CD4-positive, alpha-beta memory T cell (primary cell): ENCODE results near the gene ARHGAP19. TPM values are rescaled to one million over a fixed set of nuclear protein-coding genes. Genes with fewer than 3 reads are reported as not detected.

Experiments used
- CTCF ChIA-PET: fragments of 350-600 bp; sonication (Branson Sonifier 250); formaldehyde crosslinking; loops from one replicate; lab custom pipeline; 2021; ENCODE audit warnings: inconsistent platforms; ENCODE audit not compliant: partially characterized antibody; lab: Charles Lee
- POLR2A ChIA-PET: fragments of 350-600 bp; sonication (Branson Sonifier 250); formaldehyde crosslinking; loops from one replicate; lab custom pipeline; 2021; ENCODE audit not compliant: partially characterized antibody; lab: Charles Lee
- DNase-seq, 5 donors: peaks; one replicate each; pipeline versions ENCODE4 v3.0.0 to v3.0.0-alpha.2; 2020 to 2022; ENCODE audit warnings: mixed read lengths in 1 of 5
- H3K27ac ChIP-seq: one replicate; pipeline ENCODE4 v1.7.0; 2013; ENCODE audit warnings: low read depth, low read length
- H3K27me3 ChIP-seq: 2 replicates; pipeline ENCODE4 v1.7.0; 2013; ENCODE audit warnings: mild to moderate bottlenecking, low read length, moderate library complexity; ENCODE audit not compliant: insufficient read depth
- H3K36me3 ChIP-seq: 2 replicates; pipeline ENCODE4 v1.7.0; 2013; ENCODE audit warnings: mild to moderate bottlenecking, low read length, moderate library complexity; ENCODE audit not compliant: insufficient read depth
- H3K4me1 ChIP-seq: 2 replicates; pipeline ENCODE4 v1.7.0; 2013; ENCODE audit warnings: mild to moderate bottlenecking, low read length, moderate library complexity; ENCODE audit not compliant: insufficient read depth
- H3K4me3 ChIP-seq, 2 donors: one replicate each; pipeline ENCODE4 v1.7.0; 2013; ENCODE audit warnings: low read length in 2 of 2, mild to moderate bottlenecking in 1 of 2
- H3K9me3 ChIP-seq, 2 donors: one replicate each; pipeline ENCODE4 v1.7.0; 2013; ENCODE audit warnings: low read length in 2 of 2, control low read depth in 1 of 2; ENCODE audit not compliant: control insufficient read depth in 1 of 2
- H3K27ac Mint-ChIP-seq, 7 donors: one replicate each; pipeline ENCODE4 v1.8.0; 2020 to 2021; ENCODE audit warnings: mixed read lengths in 7 of 7, mild to moderate bottlenecking in 6 of 7, inconsistent platforms in 3 of 7, moderate library complexity in 3 of 7
- H3K27me3 Mint-ChIP-seq, 2 donors: one replicate each; pipeline ENCODE4 v1.8.0; 2020 to 2021; ENCODE audit warnings: mixed read lengths in 2 of 2
- H3K36me3 Mint-ChIP-seq, 2 donors: one replicate each; pipeline ENCODE4 v1.8.0; 2020 to 2021; ENCODE audit warnings: mixed read lengths in 2 of 2, inconsistent platforms in 1 of 2, mild to moderate bottlenecking in 1 of 2
- H3K4me1 Mint-ChIP-seq, 4 donors: one replicate each; pipeline ENCODE4 v1.8.0; 2020 to 2021; ENCODE audit warnings: mixed read lengths in 4 of 4, mild to moderate bottlenecking in 1 of 4
- H3K4me3 Mint-ChIP-seq, 8 donors: one replicate each; pipeline ENCODE4 v1.8.0; 2020 to 2021; ENCODE audit warnings: mixed read lengths in 8 of 8, mild to moderate bottlenecking in 7 of 8, moderate library complexity in 6 of 8, inconsistent platforms in 3 of 8
- H3K9me3 Mint-ChIP-seq, 8 donors: one replicate each; pipeline ENCODE4 v1.8.0; 2020 to 2021; ENCODE audit warnings: mixed read lengths in 8 of 8, mild to moderate bottlenecking in 5 of 8, inconsistent platforms in 3 of 8, moderate library complexity in 1 of 8
- intact Hi-C: fragments of 100-400 bp; cut with micrococcal nuclease; formaldehyde crosslinking; loops from one replicate; pipeline ENCODE4 v1.15.1; 2023
- polyA plus RNA-seq, 2 donors: library from polyadenylated mRNA; unstranded; fragments of 300-500 nt; fragmentation: Illumina TruSeq; gene quantifications; one replicate each; pipeline ENCODE4 v1.2.3, GENCODE V29; 2021
- total RNA-seq, 2 experiments: library from RNA; stranded (reverse); gene quantifications; one replicate each; pipeline ENCODE4 v1.2.3, GENCODE V29; 2021

The ARHGAP19 gene
- total and polyA plus RNA-seq, 4 experiments from 2014 or later: 6.8 to 19.3 (median 13.2) TPM

DNA sequence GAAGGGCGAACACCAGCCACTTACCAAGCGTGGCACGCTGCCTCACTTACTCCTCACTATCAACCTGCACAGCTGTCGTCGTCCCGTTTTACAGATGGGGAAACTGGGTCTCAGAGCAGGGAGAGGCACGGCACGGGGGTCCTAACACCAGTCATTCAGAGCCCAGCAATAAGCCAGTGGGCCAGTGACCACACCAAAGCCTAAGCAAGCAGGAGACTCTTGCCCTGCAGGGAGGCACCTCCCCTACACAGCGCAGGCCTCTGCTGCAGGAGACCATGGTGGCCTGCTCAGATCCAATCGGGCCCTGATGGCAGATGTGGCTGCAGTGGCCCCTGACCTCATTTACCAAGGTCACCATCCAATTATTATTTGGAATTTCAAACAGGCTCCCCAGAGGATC lies 111.5 kb downstream of the ARHGAP19 start:
- Mint-ChIP-seq H3K27me3 (peaks cover 32 to 47% of the 10 kb centered on the region in 2 donors), H3K36me3 (no peaks in the 10 kb centered on the region), H3K27ac (no peak overlapping the region), H3K4me3 (no peak overlapping the region), H3K9me3 (no peaks in the 10 kb centered on the region), H3K4me1 (peaks cover 4 to 9% (median 7%) of the 10 kb centered on the region in 4 donors)
- POLR2A ChIA-PET: no interaction called here
- Histone ChIP-seq H3K36me3 (no peaks in the 10 kb centered on the region), H3K27ac (no peak overlapping the region), H3K4me1 (no peaks in the 10 kb centered on the region), H3K9me3 (no peaks in the 10 kb centered on the region), H3K27me3 (no peaks in the 10 kb centered on the region), H3K4me3 (no peak overlapping the region)
- intact Hi-C loops: no loop called here
- CTCF ChIA-PET: interaction anchor here (0.7 kb wide), 1 partner anchor 20 kb away, joined by 3 read pairs; no protein-coding TSS in a partner anchor
- no peak for DNase-seq

DNA sequence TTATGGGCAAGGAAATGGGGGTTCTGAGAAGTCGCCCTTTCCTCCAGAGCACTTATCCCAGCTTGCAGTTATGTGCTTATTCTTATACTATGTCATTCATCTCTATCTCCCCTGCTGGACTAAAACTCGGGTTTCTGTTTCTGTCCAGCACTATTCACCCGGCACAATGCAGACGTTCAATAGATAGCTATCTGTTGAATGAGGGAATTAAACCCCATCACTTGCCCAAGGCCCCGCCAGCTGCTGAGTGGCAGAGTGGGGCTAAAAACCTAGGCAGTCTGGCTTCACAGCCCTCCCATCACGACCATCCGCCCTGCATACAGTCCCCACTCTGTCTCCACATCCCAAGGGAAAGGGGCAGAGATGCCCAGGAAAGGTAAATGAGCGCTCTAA lies 112.1 kb downstream of the ARHGAP19 start:
- Histone ChIP-seq H3K36me3 (no peaks in the 10 kb centered on the region), H3K4me3 (no peak overlapping the region), H3K27ac (no peak overlapping the region), H3K27me3 (no peaks in the 10 kb centered on the region), H3K4me1 (no peaks in the 10 kb centered on the region), H3K9me3 (no peaks in the 10 kb centered on the region)
- CTCF ChIA-PET: interaction anchor here (0.7 to 1.8 kb wide), 2 partner anchors 16 to 20 kb away, joined by 3 to 5 read pairs; no protein-coding TSS in a partner anchor
- intact Hi-C loops: no loop called here
- no peak overlapping the region for H3K4me3 Mint-ChIP-seq
- H3K9me3 Mint-ChIP-seq: no peaks in the 10 kb centered on the region
- H3K4me1 Mint-ChIP-seq: peaks cover 4 to 9% (median 7%) of the 10 kb centered on the region in 4 donors
- no peak overlapping the region for H3K27ac Mint-ChIP-seq
- POLR2A ChIA-PET: no interaction called here
- H3K27me3 Mint-ChIP-seq: peaks cover 32 to 52% of the 10 kb centered on the region in 2 donors
- H3K36me3 Mint-ChIP-seq: no peaks in the 10 kb centered on the region
- no peak for DNase-seq

GRCh38 chr10:97179731-97180362 lies 112.6 kb downstream of the ARHGAP19 start:
- Mint-ChIP-seq H3K4me1 (peaks cover 2 to 7% (median 5%) of the 10 kb centered on the region in 4 donors), H3K4me3 (no peak overlapping the region), H3K27me3 (peaks cover 30 to 50% of the 10 kb centered on the region in 2 donors), H3K9me3 (no peaks in the 10 kb centered on the region), H3K27ac (no peak overlapping the region), H3K36me3 (no peaks in the 10 kb centered on the region)
- intact Hi-C loops: no loop called here
- Histone ChIP-seq H3K36me3 (no peaks in the 10 kb centered on the region), H3K4me1 (no peaks in the 10 kb centered on the region), H3K27ac (no peak overlapping the region), H3K27me3 (no peaks in the 10 kb centered on the region), H3K9me3 (no peaks in the 10 kb centered on the region), H3K4me3 (no peak overlapping the region)
- ChIA-PET POLR2A (no interaction called here), CTCF (interaction anchor here (0.7 to 1.8 kb wide), 2 partner anchors 17 to 21 kb away, joined by 3 to 5 read pairs; no protein-coding TSS in a partner anchor)
- DNase-seq: no peak

GRCh38 chr10:97179311-97179710 lies 113.1 kb downstream of the ARHGAP19 start:
- ChIA-PET POLR2A (no interaction called here), CTCF (interaction anchor here (0.8 to 1.8 kb wide), 2 partner anchors 17 to 32 kb away, joined by 3 to 5 read pairs; no protein-coding TSS in a partner anchor)
- intact Hi-C loops: no loop called here
- Mint-ChIP-seq H3K36me3 (no peaks in the 10 kb centered on the region), H3K9me3 (no peaks in the 10 kb centered on the region), H3K4me1 (peaks cover 0 to 2% (median under 1%) of the 10 kb centered on the region in 4 donors), H3K27ac (no peak overlapping the region), H3K4me3 (no peak overlapping the region), H3K27me3 (peaks cover 25 to 44% of the 10 kb centered on the region in 2 donors)
- Histone ChIP-seq H3K4me1 (no peaks in the 10 kb centered on the region), H3K36me3 (no peaks in the 10 kb centered on the region), H3K27me3 (no peaks in the 10 kb centered on the region), H3K27ac (no peak overlapping the region), H3K9me3 (no peaks in the 10 kb centered on the region), H3K4me3 (no peak overlapping the region)
- no peak for DNase-seq

- Histone ChIP-seq H3K36me3 (no peaks in the 10 kb centered on the region), H3K9me3 (no peaks in the 10 kb centered on the region), H3K4me1 (no peaks in the 10 kb centered on the region), H3K4me3 (no peak overlapping the region), H3K27me3 (no peaks in the 10 kb centered on the region), H3K27ac (no peak overlapping the region)
- no peaks in the 10 kb centered on the region for H3K9me3 Mint-ChIP-seq
- H3K27me3 Mint-ChIP-seq: peaks cover 14 to 33% of the 10 kb centered on the region in 2 donors
- no peak for DNase-seq
- POLR2A ChIA-PET: no interaction called here
- H3K36me3 Mint-ChIP-seq: no peaks in the 10 kb centered on the region
- CTCF ChIA-PET: no interaction called here
- H3K4me1 Mint-ChIP-seq: no peaks in the 10 kb centered on the region
- intact Hi-C loops: no loop called here
- H3K27ac Mint-ChIP-seq: no peak overlapping the region
- no peak overlapping the region for H3K4me3 Mint-ChIP-seq
Observed at GRCh38 chr10:97178074-97178473, 114.4 kb downstream of the ARHGAP19 start.

GRCh38 chr10:97176226-97176625 lies 116.2 kb downstream of the ARHGAP19 start:
- no peaks in the 10 kb centered on the region for H3K9me3 ChIP-seq
- intact Hi-C loops: no loop called here
- Mint-ChIP-seq H3K27me3 (peaks cover 18 to 29% of the 10 kb centered on the region in 2 donors), H3K9me3 (no peaks in the 10 kb centered on the region), H3K36me3 (no peaks in the 10 kb centered on the region), H3K27ac (no peak overlapping the region), H3K4me3 (no peak overlapping the region), H3K4me1 (no peaks in the 10 kb centered on the region)
- POLR2A ChIA-PET: no interaction called here
- CTCF ChIA-PET: interaction anchor here (1.1 to 1.4 kb wide), 2 partner anchors 21 to 22 kb away, joined by 3 to 4 read pairs; no protein-coding TSS in a partner anchor
- H3K4me1 ChIP-seq: no peaks in the 10 kb centered on the region
- H3K4me3 ChIP-seq: no peak overlapping the region
- no peak for DNase-seq
- no peak overlapping the region for H3K27ac ChIP-seq
- H3K36me3 ChIP-seq: no peaks in the 10 kb centered on the region
- H3K27me3 ChIP-seq: no peaks in the 10 kb centered on the region

- ChIA-PET POLR2A (no interaction called here), CTCF (no interaction called here)
- Histone ChIP-seq H3K4me3 (no peak overlapping the region), H3K9me3 (no peaks in the 10 kb centered on the region), H3K27me3 (no peaks in the 10 kb centered on the region), H3K4me1 (no peaks in the 10 kb centered on the region), H3K27ac (no peak overlapping the region), H3K36me3 (no peaks in the 10 kb centered on the region)
- no peaks in the 10 kb centered on the region for H3K9me3 Mint-ChIP-seq
- H3K4me3 Mint-ChIP-seq: no peak overlapping the region
- H3K4me1 Mint-ChIP-seq: no peaks in the 10 kb centered on the region
- H3K36me3 Mint-ChIP-seq: no peaks in the 10 kb centered on the region
- H3K27me3 Mint-ChIP-seq: peaks cover 17 to 27% of the 10 kb centered on the region in 2 donors
- no peak overlapping the region for H3K27ac Mint-ChIP-seq
- intact Hi-C loops: no loop called here
- DNase-seq: no peak
Observed at GRCh38 chr10:97175586-97175985, 116.9 kb downstream of the ARHGAP19 start.
